GM21381 (cell line): ENCODE data around the gene SLC17A1.

Source experiments
- ATAC-seq: cut with Tn5 transposase; IDR thresholded peaks from one replicate; pipeline ENCODE4 v1.9.1; 2021; ENCODE audit warnings: mild to moderate bottlenecking, moderate library complexity; ENCODE audit not compliant: unreplicated experiment

SLC17A1 gene

GRCh38 chr6:25831532-25832306 lies at the start of gene SLC17A1:
Gene SLC17A1, minus strand, starts transcription at chr6:25832052. Its CDS starts 1,495 bp downstream, at chr6:25830557.
- ATAC-seq, result no peak

DNA sequence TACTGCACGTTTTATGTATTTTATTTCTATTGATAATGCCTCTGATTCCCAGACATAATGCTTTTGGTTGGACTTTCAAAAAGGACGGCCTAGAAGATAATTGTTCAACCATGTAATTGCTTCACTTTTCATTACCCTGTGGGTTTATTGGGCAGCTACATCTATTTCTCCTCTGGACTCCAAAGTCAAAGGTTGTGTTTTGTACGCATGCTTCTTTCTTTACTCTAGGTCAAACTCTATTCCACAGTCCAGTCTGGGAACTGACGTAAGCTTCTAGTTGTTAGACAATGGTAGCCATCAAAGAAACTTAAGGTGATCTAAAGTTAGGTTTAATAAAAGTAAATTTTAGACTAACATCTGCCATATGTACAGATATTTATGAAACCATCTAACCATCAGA lies 48.7 kb upstream of the SLC17A1 start:
- no peak for ATAC-seq

DNA sequence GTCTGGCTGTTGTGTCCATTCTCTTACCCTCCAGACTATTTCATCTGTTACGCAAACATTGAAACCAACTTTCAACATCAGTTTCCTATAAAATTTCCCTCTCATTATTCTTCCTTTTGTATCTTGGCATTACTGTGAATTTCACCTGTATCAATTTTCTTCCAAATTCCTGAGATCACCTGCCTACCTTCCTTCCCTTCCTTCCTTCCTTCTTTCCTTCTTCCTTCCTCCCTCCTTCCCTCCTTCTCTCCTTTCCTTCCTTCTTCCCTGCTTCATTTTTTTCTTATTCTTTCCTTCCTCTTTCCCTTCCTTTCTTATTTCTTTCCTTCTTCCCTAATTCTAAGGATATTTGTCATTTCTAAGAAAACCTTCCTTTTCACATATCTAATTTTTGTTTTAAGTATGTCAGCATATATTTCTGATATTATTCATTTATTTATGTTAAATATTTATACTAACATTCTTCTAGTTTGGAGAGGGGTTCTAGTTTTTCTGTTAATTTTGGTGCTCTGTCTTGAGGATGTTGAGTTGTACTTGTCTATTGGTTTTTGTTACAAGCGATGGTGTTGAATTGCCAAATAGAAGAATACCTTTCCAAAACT lies 47.0 kb upstream of the SLC17A1 start:
- no peak for ATAC-seq

- ATAC-seq, result no peak
Observed at GRCh38 chr6:25875926-25876602, 44.2 kb upstream of the SLC17A1 start.

DNA sequence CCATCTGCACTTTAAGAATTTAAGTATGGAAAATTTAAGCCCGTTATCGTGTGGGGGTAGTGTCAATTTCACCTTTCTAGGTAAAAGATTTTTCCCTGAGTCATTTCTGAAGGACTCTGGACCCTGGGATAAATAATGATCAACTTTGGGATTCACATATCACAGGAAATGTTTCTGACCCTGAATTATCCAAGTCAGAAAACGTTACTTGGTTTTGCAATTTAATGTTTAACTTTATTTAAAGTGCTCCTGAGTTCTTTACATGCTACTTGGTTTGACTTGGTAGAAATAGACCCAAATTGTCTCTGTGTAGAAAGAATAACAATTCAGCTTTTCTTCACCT lies 43.7 kb upstream of the SLC17A1 start:
- no peak for ATAC-seq

- no peak for ATAC-seq
Observed at GRCh38 chr6:25874822-25875562, 43.1 kb upstream of the SLC17A1 start.

DNA sequence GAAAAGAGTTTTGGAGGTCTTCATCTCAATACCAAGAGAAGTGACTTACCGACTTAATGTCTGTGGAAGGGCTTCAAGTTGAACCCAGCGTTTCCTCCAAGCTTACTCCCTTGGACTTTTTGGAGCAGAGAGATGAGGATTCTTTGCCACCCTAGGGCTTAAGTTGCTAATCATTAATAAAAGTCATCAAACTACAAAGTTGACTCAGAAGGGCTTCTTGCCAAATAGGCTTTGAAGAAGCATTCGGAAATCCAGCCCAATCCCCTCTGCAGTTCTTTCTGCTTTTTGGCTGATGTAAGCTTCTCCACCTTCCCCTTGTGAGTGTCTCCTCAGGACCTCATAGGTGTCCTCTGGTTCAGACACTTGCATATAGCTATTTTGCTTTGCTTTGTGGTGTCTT lies 42.3 kb upstream of the SLC17A1 start, which contains the start of gene SLC17A3:
SLC17A3 (minus strand) TSS at position 126 of the 400 bp plus-strand sequence. CDS start 5,856 bp downstream, outside the sequence.
- ATAC-seq, result no peak

GRCh38 chr6:25872814-25873213 lies 41.0 kb upstream of the SLC17A1 start:
- ATAC-seq, result no peak

- ATAC-seq, result no peak
Observed at GRCh38 chr6:25869840-25870239, 38.0 kb upstream of the SLC17A1 start.

DNA sequence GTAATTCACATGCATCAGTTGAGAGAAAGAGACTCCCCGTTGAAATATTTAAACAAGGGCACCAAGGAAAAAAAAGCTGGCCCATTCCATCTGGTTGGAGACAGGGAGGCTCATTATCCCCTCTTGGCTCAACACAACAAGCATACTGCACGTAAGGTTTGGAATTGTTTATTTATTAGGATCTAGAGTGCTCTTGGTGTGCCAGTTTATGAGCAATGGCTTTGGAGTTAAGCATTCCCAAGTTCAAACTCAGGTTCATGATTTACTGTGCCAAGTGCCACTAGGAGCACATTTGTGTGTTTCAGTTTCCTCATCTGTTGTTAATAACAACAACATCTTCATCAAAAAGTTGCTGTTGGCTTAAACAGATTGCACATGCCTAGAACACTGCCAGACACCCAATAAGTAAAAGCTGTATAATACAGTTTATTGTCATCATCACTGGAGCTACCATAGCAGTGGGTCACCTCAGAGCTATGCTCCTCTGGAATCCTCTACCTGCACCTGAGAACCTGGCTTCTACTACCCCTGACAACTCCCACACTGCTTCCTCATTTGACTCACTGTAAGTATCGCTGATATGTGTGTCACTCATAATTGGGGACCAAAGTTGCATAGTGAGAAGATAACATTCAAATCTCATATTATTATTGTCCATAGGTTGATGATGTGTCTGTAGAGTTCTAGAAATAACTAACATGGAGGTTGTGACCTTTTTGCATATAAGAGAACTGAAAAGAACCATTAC lies 36.8 kb upstream of the SLC17A1 start:
- no peak for ATAC-seq

GRCh38 chr6:25866011-25866410 lies 34.2 kb upstream of the SLC17A1 start:
- ATAC-seq, result no peak

GRCh38 chr6:25863360-25863759 lies 31.5 kb upstream of the SLC17A1 start:
- ATAC-seq, result no peak

GRCh38 chr6:25862199-25862598 lies 30.3 kb upstream of the SLC17A1 start:
- no peak for ATAC-seq

GRCh38 chr6:25852756-25853155 lies 20.9 kb upstream of the SLC17A1 start:
- no peak for ATAC-seq

GRCh38 chr6:25851961-25852360 lies 20.1 kb upstream of the SLC17A1 start:
- ATAC-seq, result no peak

DNA sequence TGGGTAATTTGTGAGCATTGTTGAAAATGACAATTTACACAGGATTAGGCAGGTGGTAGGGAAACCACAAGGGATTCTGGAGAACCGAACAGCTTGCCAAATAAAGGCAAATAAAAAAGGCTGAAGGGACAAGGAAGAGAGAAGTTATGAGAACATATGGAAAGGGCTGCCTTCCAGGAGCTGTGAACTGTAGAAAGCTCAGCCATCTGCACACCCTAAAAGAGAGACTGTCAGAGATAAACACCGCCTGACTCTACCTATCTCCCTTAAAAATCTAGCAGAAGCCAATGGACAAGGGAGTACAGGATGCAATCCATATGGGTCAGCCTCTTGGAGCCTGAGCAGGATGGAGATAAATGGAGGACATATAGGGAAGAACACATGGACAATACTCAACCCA lies 12.7 kb upstream of the SLC17A1 start:
- ATAC-seq, result no peak

- ATAC-seq, result no peak
Observed at GRCh38 chr6:25842526-25842925, 10.7 kb upstream of the SLC17A1 start.

GRCh38 chr6:25835442-25836283 lies 3.8 kb upstream of the SLC17A1 start:
- no peak for ATAC-seq

DNA sequence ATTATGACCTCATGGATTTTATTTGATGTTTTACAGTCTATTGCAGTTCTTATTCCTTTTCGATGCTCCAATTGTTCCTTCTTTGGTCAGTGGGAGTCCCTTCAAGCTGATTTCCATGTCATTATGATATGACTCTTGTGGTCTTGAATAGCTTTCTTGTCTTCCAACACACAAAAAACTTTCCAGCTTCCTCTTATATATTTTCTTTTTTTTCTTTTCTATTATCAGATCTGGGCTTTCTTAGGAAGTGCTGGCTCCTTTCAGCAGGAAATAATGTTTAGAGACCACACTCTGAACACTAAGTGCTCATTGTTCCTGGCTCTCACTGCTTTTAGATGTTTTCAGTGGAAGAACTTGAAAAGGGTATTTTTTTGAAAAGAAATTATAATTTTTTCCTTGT lies 3.1 kb upstream of the SLC17A1 start:
- ATAC-seq, result no peak

- no peak for ATAC-seq
Observed at GRCh38 chr6:25833136-25833535, 1.3 kb upstream of the SLC17A1 start.
